ENCODE measurements around the gene MXRA8. TPM values are rescaled to one million over a fixed set of nuclear protein-coding genes. Genes with fewer than 3 reads are reported as not detected.

Gene MXRA8
- total and polyA plus RNA-seq, 8 donors: 23.3 to 203 (median 42.9) TPM

DNA sequence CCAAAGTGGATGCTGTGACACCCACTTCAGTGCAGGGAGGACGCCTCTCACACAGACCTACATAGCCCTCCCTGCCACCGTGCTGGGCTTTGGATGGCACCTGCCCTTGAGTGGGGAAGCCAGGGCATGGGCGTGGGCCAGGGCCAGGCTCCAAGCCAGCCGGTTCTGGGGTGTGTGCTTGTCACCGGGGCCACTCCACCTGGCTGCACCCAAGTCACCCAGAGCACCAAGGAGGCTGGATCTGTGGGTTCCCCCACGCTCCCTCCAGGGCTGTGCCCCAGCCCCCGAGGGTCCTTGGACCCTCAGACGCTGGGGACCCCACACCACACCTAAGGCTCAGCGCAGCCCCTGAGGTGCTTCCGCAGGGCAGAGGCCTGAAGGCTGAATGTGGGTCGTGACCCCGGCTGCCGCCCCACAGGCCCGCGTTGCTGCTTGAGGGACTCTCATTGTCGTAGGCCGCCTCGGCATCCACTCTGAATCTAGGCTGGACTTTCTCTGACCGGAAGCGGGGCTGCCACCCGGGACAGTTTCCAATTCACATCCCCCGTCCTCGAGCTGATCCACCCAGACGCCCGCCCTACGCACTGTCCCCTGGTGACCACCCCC, 1.5 kb downstream of the MXRA8 start:
- Histone ChIP-seq H3K27me3 (peaks cover 0 to 87% (median 50%) of the 10 kb centered on the region in 3 donors), H3K4me3 (peak overlapping the region; percentile 46 to 52 (median 50)), H3K9me3 (no peaks in the 10 kb centered on the region), H3K27ac (peak overlapping the region; percentile 1 to 89 (median 85)), H3K36me3 (peaks cover 0 to 23% (median 8%) of the 10 kb centered on the region in 4 donors), H3K4me1 (peaks cover 63 to 98% (median 88%) of the 10 kb centered on the region in 4 donors)
- peak; percentile 42 to 73 for DNase-seq
- TF ChIP-seq POLR2A (IDR thresholded peaks at IDR 0.05) (no peak), POLR2AphosphoS5 (IDR thresholded peaks at IDR 0.05) (peak in 1 of 3 donors; percentile 9)
- intact Hi-C loops (cut with DNase I; ENCODE audit: low total_unique reads): no loop called here
- 40 to 49% (median 45%) methylated on average over 16 to 26 of the region's 26 CpGs for WGBS, 5 donors

DNA sequence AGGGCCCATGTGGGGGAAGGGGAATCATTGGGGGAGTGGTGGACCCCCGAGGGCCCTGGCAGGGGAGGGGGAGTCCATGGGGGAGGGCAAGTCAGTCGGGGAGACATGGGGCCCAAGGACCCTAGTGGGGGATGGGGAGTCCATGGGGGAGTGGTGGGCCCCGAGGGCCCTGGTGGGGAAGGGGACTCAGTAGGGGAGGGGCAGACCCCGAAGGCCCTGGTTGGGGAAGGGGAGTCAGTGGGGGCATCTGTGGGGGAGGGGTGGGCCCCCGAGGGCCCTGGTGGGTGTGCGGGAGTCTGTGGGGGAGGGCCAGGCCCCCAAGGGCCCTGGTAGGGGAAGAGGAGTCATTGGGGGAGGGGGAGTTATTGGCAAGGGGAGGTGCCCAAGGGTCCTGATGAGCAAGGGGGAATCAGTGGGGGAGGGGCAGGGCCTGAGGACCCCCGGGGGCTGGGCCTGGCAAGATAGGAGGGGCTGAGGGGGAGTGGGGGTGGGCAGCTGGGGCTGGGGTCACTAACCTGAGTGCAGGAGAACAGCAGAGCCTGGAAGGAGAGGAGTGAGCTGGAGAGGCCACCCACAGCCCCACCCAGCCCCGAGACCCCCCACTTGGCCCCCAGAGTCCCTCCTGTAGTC, 2.1 kb downstream of the MXRA8 start:
- intact Hi-C loops (cut with DNase I; ENCODE audit: low total_unique reads): no loop called here
- peaks cover 0 to 92% (median 50%) of the 10 kb centered on the region in 3 donors for H3K27me3 ChIP-seq
- WGBS, 5 donors: 37 to 52% (median 43%) methylated on average over 6 to 8 of the region's 8 CpGs
- H3K36me3 ChIP-seq: peaks cover 0 to 23% (median 8%) of the 10 kb centered on the region in 4 donors
- peak overlapping the region; percentile 46 to 52 (median 50) for H3K4me3 ChIP-seq
- no peaks in the 10 kb centered on the region for H3K9me3 ChIP-seq
- H3K27ac ChIP-seq: peak overlapping the region; percentile 1 to 89 (median 85)
- H3K4me1 ChIP-seq: peaks cover 68 to 99% (median 89%) of the 10 kb centered on the region in 4 donors
- no peak for DNase-seq
- TF ChIP-seq EP300 (IDR thresholded peaks at IDR 0.05): no peak
- no peak for TF ChIP-seq POLR2AphosphoS5 (IDR thresholded peaks at IDR 0.05)
- no peak for TF ChIP-seq POLR2A (IDR thresholded peaks at IDR 0.05)
- no peak for TF ChIP-seq CTCF (IDR thresholded peaks at IDR 0.05)

DNA sequence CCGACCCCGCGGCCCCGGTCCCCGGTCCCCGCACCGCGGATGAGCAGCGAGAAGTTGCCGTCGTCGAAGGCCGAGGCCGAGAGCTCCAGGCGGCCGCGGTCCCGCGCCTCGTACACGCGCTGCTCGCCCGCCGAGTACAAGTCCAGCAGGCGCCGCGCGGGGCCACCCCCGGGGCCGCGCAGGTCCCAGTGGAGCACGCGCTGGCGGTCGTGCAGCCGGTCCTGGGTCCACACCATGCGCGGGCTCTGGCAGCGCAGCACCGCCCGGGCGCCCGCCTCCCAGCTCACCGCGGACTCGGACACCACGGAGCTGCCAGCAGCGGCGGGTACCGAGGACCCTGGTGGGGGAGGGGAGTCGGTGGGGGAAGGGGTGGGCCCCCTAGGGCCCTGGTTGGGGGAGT, 2.9 kb downstream of the MXRA8 start:
- Histone ChIP-seq H3K4me3 (peak overlapping the region; percentile 25 to 47 (median 32)), H3K36me3 (peaks cover 0 to 23% (median 8%) of the 10 kb centered on the region in 4 donors), H3K27ac (peak overlapping the region in 4 of 5 donors; percentile 84 to 89 (median 86)), H3K9me3 (no peaks in the 10 kb centered on the region), H3K4me1 (peaks cover 69 to 91% (median 84%) of the 10 kb centered on the region in 4 donors), H3K27me3 (peaks cover 0 to 91% (median 50%) of the 10 kb centered on the region in 3 donors)
- TF ChIP-seq POLR2A (IDR thresholded peaks at IDR 0.05): no peak
- TF ChIP-seq CTCF (IDR thresholded peaks at IDR 0.05): no peak
- TF ChIP-seq EP300 (IDR thresholded peaks at IDR 0.05): no peak
- TF ChIP-seq POLR2AphosphoS5 (IDR thresholded peaks at IDR 0.05): no peak
- intact Hi-C loops (cut with DNase I; ENCODE audit: low total_unique reads): no loop called here
- peak; percentile 58 to 88 for DNase-seq
- 0 to 20% (median 3%) methylated on average over 1 to 52 of the region's 52 CpGs for WGBS, 5 donors

DNA sequence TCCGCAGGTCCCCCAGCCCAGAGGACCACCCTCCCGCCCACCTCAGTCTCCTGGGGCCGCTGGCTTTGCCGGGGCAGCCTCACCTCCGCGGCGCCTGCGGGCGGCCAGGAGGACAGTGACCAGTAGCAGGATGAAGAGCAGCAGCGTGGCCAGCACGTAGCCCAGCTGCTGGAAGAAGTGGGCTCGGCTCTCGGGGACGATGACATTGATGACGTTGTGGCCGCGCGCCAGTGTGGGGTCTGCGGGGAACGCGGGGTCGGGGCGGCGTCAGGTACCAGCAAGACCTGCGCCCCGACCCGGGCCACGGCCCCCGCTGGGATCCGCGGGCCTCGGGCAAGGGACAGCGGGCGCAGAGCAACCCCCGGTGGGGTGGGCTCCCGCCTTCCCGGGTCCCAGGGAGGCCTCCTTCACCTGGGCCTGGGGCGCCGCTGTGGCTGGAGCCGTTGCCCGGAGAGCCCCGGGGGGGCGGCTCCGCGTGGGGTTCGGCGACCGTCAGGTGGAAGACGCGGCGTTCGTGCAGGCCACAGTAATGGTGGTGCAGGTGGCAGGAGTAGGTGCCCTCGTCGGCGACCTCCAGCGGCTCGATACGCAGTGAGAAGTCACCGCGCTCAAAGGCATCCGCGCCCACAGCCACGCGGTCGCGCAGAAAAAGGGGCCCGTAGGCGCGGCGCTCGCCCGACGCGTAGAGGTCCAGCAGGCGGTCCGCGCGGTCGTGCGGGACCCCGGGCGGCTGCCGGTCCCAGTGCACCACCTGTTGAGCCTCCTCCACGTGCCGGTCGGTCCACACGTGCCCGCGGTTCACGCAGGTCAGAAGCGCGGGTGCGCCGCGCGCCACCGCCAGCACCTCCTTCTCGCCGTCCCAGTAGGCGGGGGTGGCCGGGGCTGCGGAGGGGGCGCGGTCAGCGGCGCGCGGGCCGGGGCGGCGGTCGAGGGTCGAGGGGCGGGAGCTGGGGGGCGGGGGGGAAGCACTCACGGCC, 3.8 kb downstream of the MXRA8 start:
- H3K36me3 ChIP-seq: peaks cover 0 to 23% (median 8%) of the 10 kb centered on the region in 4 donors
- H3K27ac ChIP-seq: peak overlapping the region in 2 of 5 donors; percentile 84 to 87
- intact Hi-C loops (cut with DNase I; ENCODE audit: low total_unique reads): no loop called here
- no peaks in the 10 kb centered on the region for H3K9me3 ChIP-seq
- H3K4me1 ChIP-seq: peaks cover 64 to 82% (median 76%) of the 10 kb centered on the region in 4 donors
- peaks cover 0 to 82% (median 50%) of the 10 kb centered on the region in 3 donors for H3K27me3 ChIP-seq
- TF ChIP-seq CTCF (IDR thresholded peaks at IDR 0.05) (no peak), EP300 (IDR thresholded peaks at IDR 0.05) (no peak), POLR2AphosphoS5 (IDR thresholded peaks at IDR 0.05) (no peak), POLR2A (IDR thresholded peaks at IDR 0.05) (no peak)
- H3K4me3 ChIP-seq: peak overlapping the region; percentile 25 to 47 (median 32)
- DNase-seq: no peak
- 33 to 52% (median 47%) methylated on average over 63 to 116 of the region's 116 CpGs for WGBS, 5 donors
